Stimulated activated CD4-positive, alpha-beta T cell treated with anti-CD3 and anti-CD28 coated beads, Interleukin-12 subunit alpha, Interleukin-12 subunit beta, amount 100 ng/mL, for 24 hours (primary cell): ENCODE results near the gene F12.

ENCODE experiments used
- DNase-seq, 2 experiments: peaks; one replicate each; pipeline ENCODE4 v3.0.0-alpha.2; 2020; ENCODE audit warnings: low read depth in 2 of 2

F12 gene

DNA sequence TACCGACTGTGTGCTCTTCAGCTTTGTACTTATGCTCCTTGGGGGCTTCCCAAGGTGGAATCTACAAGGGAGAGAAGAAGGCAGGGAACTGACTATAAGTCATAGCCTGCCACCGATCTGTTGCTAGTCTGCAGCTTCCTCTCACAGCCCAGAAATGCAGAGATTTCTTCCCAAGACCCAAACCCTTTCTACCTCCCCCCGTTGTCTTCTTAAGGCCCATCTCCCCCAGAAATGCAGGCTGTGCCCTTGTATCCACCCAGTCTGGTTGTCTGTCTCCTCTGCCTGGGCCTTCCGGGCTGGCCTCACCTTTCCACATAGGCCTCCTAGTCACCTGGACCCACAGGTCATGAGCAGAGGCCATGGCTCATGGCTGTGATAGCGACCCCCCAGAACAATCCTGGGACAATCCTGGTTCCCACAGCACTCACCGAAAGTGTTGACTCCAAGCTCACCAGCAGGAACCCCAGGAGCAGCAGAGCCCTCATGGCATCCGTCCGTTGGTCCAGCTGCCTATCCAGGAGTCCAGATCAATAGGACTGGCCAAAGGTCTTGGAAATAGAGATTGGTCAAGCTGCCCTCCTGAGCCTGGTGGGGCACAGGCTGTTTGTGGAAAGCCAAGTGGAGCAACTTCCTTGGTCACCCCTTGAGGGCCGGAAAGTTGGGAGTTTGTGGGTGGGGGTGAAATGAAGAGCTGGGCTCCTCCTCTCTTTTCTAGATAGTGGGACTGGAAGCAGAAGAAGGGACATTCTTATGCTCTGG lies at the start of gene F12:
TSS of gene F12 (minus strand) at position 522 of the 759 bp plus-strand sequence. CDS start at position 485, 37 bp downstream.
- DNase-seq = no peak

DNA sequence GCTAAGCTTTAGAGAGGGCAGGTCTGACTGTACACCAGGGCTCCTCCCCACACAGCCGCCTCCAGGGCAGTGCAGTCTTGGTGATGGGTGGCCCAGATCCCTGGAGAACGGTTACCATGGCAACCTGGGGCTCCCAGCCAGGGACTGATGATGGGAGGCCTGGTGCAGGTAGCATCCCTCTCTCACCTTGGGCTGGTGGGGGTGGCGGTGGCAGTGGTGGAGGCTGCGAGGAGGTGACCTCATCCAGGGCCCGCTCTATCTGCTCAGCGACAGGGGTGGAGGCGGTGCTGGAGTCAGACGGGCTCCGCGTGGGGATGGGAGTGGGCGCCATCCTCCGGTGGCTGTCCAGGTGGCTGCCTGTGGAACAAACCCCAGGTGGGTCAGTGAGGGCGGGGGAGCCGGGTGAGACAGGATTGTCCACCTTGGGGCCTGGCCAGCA lies 49.6 kb upstream of the F12 start:
- no peak for DNase-seq

DNA sequence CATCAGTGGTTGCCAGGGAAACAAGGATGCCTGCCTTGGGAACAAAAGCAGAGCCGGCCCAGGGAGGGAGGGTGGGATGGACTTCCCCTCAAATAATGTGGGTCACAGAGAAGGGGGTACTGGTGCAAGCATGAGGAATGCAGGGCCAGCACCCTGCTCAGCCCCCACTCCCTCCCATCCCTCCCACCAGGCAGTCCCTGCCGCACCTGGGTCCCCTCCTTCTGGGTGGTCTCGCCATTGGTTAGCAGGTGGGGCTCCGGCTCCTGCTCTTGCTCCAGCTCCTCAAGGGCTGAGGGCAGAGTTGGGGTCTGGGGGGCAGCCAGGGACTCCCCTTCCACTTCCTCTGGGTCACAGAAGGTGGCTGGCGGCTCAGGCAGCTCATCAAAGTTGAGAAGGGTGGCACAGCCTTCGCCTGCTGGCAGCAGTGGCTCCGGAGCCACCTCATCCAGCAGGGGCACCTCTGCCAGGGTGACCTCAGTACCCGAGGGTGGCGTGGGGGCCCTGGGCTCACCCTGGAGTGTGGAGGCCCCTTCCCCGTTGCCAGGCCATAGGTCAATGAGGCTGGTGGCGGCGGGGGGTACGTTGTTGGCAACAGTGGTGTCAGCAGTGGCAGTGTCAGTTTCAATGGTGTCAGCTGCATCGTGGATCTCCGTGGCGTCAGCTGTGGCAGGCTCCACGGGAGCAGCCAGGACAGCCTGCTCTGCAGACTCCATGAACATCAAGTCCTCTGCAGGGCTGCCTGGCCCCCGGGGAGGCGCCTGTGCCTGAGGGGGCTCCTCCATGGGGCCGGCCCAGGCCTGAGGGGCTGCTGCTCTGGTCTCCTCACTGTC lies 48.7 kb upstream of the F12 start:
- DNase-seq = no peak

DNA sequence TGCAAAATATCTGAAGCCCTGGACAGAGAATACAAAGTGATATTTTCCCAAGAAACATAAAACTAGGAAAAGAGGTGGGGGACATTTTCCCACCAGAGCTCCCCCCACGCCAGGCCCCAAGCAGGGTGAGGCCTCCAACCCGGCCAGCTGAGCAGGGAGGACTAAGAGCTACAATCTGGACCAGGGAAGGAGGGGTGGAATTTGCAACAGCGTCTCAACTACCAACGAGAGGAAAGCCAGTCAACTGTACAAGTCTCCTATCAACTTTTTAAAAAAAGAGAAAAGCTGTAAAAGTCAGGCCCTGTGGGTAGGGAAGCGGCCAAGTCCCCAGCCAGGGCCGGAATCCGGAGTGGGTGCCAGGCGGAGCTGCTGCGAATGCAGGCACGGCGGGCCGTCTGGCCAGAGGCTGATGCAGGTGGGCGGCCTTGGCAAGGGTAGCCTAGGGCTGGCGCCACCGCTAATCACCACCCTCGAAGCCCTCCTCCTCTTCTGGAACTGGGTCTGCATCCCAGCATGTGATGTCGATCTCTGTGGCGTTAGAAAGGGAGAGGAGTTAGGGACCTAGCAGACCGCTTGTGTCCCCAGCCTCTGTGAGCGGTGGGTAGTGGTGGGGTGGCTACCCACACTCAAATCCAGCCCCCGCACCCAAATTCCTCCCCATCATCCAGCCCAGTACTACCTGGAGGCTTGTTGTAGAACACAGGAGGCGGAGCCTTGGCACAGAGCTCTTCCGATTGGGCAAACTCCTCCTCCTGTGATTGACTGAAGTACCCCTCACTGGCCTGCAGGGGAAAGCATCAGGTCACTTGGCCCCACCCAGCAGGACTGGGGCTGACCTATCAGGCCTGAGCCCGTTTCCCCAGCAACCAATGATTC lies 47.9 kb upstream of the F12 start:
- DNase-seq = peak in 1 of 2 experiments; percentile 37

DNA sequence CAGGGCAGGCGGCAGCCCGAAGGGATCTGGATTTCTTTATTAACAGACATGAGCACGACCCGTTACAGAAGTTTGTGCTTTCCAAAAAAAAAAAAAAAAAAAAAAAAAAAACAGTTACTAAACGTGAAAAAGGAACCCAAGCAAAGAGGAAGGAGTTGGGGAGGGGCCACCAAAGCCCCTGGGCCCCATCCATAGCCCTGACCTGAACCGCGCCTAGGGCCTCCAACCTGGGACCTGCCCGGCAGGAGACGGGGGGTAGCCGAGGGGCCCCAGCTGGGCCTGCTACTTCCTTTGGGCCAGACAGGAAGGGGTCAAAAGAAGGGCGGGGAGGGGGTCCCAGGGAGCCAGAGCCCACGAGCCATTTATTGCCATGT lies 47.2 kb upstream of the F12 start:
- no peak for DNase-seq

DNA sequence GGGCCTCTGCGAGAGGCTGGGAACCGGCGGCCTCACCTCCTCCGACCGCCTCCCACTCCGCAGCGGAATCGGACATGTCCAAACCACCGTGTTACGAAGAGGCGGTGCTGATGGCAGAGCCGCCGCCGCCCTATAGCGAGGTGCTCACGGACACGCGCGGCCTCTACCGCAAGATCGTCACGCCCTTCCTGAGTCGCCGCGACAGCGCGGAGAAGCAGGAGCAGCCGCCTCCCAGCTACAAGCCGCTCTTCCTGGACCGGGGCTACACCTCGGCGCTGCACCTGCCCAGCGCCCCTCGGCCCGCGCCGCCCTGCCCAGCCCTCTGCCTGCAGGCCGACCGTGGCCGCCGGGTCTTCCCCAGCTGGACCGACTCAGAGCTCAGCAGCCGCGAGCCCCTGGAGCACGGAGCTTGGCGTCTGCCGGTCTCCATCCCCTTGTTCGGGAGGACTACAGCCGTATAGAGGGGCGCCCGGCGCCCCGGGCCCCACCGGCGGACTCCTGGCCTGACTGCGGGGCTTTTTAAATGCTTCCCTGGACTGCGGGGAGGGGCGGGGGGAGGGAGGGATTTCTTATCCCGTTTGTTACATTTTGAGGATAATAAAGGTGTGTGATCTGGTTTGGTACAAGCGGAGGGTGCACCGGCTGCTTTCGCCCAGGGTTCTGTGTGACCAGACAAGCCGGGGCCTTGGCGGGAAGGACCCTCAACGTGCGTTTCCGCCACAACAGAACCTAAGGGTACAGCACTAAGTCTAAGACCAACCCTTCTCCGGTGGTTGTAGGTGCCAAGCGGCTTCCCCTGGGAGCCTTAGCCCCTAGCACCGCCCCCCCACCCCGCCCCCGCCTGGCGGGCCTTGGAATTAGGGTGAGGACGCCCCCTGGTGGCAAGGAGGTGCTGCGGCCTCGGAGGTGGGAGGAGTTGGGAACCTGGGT lies 46.6 kb upstream of the F12 start:
- DNase-seq = peak; percentile 92 to 98

DNA sequence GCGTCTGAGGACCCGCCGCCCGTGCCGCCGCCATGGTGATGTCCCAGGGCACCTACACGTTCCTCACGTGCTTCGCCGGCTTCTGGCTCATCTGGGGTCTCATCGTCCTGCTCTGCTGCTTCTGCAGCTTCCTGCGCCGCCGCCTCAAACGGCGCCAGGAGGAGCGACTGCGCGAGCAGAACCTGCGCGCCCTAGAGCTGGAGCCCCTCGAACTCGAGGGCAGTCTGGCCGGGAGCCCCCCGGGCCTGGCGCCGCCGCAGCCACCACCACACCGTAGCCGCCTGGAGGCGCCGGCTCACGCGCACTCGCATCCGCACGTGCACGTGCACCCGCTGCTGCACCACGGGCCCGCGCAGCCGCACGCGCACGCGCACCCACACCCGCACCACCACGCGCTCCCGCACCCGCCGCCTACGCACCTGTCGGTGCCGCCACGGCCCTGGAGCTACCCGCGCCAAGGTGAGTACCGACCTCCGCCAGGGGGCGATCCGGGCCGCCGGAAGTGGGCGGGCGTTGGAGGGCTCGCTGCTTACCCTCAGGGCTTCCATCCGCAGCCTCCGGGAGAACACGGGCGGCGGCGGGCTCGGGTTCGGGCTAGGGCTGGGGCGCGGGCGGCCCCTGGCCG lies 45.8 kb upstream of the F12 start:
- DNase-seq = peak; percentile 80 to 93

DNA sequence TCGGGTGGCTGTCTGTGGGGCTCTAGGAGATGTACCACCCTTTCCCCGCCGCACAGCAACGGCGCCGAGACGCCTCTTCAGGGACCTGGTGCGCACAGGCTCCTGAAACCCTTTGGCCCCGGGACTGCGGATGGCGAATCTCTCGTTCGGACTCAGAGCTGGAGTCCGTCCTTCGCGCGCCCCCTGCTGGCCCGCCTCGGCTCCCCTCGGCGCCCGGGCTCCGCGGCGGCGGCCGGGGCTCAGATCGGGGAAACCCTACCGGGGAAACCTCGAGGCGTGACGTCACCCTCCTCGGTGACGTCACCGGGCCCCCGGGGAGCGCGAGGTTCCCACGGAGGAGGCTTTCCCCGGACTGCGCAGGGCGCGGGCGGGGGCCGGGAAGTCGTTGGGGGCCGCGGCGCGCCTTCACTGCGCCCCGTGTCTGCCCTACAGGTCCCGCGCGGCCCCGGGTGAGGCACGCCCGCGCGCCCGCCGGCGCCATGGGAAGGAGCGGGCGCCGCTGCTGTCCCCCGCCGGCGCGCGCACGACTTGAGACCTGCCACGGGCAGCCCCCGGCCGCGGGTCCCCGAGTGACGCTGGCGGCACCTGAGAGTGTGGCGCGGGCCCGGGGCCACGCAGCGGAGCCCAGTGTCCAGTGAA lies 45.2 kb upstream of the F12 start:
- DNase-seq = peak; percentile 84 to 92

DNA sequence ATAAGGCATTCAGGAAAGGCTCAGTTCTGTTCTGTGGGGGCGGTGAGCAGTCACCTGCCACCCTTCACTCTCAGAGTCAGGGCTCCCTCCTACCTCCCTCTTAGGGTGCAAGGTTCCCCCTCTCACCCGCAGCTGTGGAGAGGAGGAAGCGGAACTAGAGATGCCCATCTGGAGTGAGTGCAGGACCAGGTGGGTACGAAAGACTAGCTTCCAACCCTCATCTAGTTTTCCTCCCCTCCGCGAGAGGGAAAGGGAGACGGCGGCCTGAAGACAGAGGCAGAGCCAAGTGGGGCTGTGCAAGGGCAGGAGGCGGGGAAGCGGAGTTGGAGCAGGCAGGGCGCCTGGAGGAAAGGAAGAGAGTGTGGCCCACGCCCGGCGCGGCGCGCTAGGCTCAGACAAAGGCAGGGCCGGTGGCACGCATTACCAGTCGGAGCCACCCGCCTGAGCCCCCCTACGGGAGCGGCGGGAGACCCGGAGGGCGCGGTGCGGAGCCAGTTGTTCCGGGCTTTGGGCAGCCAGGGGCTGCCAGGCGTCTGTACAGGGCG lies 44.6 kb upstream of the F12 start:
- DNase-seq = no peak

DNA sequence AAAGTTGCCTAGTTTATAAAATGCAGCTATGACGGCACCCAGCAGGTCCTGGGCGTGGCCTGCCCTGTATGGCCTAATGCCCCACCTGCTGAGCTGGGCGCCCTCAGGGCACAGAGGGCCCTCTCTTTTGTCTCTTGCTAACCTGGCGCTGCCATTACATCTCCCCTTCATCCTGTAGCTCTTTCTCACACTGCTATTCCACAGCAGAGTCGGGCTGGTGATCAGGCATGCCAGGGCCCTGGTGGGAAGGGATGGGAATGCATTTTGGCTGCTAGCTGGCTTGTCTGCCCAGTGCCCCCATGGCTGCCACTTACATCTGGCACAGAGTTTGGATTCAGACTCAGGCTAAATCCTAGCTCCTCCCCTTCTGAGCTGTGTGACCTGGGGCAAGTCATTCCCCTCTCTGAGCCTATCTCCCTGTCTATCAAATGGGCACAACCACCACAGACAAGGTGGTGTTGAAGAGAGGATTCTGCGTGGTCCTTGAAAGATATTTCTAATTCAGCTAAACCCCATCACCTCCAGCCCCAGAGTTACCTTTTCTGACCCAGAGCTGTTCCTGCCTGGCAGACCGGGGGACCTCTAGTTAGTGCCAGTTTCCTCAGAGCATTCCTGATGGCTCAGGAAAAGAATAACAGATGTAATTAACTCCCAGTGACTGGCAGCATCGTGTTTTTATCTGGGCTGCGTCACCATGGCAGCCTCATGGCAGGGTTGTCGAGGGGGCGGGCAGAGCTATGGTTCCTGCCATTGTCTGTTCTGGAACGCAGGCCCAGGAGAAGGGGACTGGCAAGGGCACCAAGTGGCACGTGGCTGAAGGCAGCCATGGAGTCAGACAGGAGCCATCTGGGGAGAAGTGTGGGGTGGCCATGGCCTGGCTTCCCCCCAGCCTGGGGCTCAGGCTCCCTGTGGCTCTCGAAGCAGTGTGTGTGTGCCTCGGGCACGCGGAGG lies 43.6 kb upstream of the F12 start:
- no peak for DNase-seq

DNA sequence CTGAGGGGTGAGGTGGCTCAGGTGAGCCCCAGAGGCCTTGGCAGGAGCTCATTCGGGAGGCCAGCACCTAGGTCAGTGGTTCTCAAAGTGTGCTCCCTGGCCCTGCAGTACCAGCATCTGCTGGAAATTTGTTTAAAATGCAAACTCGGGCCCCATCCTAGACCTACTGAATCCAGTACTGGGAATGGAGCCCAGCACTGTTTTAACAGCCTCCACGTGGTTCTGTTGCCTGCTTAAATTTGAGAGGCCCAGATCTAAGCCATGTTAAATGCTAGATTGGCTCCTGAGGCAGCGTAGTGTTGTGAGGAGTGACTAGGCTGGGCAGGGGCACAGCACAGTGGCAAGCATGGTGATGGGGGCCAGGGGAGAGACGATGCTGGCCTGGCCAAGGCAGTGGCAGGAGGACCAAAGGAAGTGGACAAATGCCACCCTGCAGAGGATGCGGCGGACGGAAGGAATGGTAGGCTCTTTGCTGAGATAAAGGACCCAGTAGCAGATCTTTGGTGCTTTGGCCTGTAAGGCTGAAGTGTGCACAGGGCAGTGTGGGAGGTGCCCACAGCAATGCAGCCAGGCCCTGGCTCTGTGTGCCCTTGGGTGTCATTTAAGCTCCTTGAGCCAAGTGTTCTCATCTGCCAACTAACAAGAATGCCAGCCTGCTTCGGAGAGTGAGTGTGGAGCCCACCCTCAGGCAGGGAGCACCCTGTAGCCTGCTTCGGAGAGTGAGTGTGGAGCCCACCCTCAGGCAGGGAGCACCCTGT lies 41.5 kb upstream of the F12 start:
- DNase-seq = no peak

DNA sequence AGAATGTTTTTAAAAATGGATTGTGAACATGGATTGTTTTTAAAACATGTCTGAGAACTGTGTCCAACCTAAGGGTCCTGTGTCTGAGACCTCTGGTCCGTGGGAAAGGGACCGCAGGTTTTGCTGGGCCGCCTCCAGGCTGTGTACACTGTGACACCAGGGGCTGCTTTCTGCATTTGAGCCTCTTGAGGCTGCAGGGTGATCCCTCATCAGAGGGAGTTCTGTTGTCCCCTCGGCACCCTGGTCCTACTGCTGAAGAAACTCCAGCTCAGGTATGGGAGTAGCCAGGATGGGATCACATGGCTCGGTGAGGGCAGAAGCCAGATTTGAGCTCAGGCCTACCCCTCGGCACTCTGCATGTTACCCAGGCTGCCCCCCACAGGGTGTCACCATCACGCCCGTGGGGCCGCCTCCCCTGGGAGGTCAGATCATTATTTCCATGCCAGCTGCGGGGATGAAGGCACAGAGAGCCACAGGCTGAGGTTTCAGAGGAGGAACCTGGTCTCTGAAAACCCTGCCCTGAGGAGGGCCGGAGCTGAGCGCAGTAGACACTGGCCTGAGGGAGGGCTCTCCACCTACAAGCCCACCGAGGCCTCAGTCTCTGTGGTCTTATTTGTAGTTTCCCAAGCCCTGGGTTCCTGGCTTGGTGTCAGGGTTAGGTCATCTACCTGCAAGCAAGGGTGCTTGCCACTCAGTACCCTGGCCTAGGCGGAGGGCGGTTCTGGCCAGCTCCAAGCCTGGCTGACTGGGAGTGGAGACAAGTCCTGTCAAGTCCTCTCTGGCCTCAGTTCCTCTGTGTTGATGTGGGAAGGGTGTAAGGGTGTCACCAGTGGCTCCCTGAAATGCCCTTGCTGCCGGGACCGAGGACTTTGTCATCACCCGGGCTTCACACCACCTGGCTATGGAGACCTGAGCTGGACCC lies 40.0 kb upstream of the F12 start:
- no peak for DNase-seq

DNA sequence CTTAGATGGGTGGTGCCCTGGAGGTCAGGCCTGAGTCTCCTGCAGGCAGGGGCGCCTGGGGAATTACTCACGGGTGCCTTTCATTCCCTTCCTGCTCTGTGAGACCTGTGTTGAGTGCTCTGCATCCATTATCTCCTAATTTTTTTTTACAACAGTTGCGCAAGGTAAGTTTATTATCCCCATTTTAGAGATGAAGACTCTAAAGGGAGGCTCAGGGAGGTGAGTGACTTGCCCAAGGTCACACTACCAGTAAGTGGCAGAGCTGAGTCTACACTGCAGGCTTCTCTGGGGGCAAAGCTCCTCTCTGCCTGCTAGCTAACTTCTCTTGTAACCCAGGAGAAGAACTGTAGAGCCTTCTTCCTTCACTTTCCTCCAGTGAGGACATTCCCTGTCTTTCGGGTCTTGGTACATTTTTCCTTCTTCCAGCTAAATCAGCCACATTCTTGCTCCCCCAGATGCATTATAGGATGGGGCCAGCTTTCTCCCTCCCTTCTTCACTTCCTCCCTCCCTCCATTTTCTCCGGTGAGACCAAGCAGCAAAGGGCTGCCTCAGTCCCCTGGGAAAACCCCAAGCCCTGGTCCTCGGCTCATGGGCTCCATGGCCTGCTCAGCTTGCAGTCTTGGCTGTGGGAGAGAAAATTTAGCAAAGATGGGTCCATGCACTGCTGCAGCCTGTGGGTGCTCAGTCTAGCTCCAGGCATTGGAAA lies 39.0 kb upstream of the F12 start:
- no peak for DNase-seq

DNA sequence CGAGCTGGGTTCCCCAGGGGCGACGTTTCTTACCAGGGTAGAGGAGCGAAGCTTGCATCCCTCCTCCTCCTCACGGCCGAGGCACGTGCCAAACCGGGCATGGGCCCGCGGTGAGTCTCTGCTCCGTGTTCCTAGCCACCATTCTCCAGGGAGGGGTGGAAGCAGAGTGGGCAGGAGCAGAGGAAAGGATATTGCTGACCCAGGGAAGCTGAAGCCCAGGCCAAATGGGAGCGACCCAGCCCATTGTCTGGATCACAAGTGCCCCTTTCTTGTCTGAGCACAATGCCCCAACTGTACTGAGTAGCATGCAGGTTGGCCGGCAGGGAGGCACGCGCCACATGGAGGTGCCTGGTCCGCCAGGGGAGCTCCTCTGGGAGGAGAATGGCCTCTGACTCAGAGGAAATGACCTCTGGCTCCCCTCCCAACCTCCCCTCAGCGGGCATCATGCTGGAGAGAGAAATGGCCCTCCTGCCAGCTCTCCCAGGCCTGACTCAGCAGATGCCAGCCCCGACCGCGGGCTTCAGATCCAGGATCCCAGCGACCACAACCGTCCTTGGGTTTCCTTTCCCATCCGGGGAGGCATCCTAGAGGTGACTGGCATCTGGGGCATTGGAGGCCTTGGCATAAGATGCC lies 38.4 kb upstream of the F12 start:
- no peak for DNase-seq

DNA sequence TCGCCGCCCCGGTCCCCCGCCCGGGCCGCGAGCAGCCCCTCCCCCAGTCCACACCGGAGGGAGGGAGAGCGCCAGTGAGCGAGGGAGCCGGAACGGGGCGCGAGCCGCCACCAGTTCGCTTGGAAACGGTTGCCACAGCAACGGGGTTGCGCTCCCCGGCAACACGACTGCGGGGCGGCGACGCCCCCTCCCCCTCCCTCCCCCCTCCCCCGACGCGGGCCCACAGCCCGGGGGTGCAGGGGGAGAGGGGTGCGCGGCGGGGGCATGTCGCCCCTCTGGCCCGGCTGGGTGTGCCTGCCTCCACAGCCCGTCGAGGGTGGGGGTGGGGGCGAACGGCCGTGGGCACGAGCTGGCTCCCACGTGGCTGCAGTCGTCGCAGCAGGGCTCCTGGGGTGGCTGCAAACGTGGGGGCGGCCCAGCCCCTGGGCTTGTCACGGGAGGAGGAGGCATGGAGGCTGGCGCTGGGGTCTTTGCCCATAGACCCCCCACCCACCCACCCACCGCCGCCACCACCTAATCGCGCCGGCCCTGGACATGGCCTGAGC lies 37.8 kb upstream of the F12 start:
- peak in 1 of 2 experiments; percentile 56 for DNase-seq
